ENCODE results near the gene ZNF586.

DNA sequence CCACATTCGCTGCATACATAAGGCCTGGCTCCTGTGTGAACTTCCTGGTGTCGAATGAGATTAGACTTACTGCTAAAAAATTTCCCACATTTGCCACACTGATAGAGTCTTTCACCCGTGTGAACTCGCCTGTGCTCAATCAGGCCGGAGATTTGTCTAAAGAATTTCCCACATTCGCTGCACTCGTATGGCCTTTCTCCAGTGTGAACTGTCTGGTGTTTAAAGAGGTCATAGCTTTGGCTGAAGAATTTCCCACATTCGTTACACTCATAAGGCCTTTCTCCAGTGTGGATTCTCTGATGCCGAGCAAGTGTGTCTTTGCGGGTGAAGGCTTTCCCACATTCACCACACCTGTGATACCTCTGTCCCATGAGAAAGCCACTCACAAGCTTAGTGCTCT lies 48.6 kb upstream of the ZNF586 start:
- TF ChIP-seq, protein P1, sequence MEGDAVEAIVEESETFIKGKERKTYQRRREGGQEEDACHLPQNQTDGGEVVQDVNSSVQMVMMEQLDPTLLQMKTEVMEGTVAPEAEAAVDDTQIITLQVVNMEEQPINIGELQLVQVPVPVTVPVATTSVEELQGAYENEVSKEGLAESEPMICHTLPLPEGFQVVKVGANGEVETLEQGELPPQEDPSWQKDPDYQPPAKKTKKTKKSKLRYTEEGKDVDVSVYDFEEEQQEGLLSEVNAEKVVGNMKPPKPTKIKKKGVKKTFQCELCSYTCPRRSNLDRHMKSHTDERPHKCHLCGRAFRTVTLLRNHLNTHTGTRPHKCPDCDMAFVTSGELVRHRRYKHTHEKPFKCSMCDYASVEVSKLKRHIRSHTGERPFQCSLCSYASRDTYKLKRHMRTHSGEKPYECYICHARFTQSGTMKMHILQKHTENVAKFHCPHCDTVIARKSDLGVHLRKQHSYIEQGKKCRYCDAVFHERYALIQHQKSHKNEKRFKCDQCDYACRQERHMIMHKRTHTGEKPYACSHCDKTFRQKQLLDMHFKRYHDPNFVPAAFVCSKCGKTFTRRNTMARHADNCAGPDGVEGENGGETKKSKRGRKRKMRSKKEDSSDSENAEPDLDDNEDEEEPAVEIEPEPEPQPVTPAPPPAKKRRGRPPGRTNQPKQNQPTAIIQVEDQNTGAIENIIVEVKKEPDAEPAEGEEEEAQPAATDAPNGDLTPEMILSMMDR (IDR thresholded peaks at IDR 0.05 in 2 of 3, conservative IDR thresholded peaks at IDR 0.05 in 1 of 3; ENCODE audit: control insufficient read depth in 2 of 3, extremely low read depth in 1 of 3, insufficient read depth in 1 of 3, low read depth in 3 of 3, low read length in 3 of 3): no peak
- no peak for TF ChIP-seq POLR2A (IDR thresholded peaks at IDR 0.05; ENCODE audit: low read depth, low read length)
- TF ChIP-seq POLR2AphosphoS2 (IDR thresholded peaks at IDR 0.05; ENCODE audit: low read depth, low read length): no peak
- no peak for TF ChIP-seq POLR2AphosphoS5 (IDR thresholded peaks at IDR 0.05; ENCODE audit: low read length)
- TF ChIP-seq GABPA (IDR thresholded peaks at IDR 0.05; ENCODE audit: low read depth): no peak
- no peak for TF ChIP-seq CEBPB (IDR thresholded peaks at IDR 0.05; ENCODE audit: borderline replicate concordance in 1 of 2, low read depth in 2 of 2, low read length in 2 of 2)
- TF ChIP-seq SMC3 (IDR thresholded peaks at IDR 0.05; ENCODE audit: borderline replicate concordance, low read length): no peak
